Astrocyte (in vitro differentiated cells and primary cell): ENCODE results near the gene CACNA1A.

Experiments used
- EZH2 ChIP-seq: IDR thresholded peaks from 2 replicates; pipeline ENCODE4 v1.6.1; 2012; ENCODE audit warnings: mild to moderate bottlenecking, low read length, inconsistent platforms; ENCODE audit not compliant: insufficient read depth
- TF ChIP-seq, protein P1 (sequence below): IDR thresholded peaks from 2 replicates; pipeline ENCODE4 v1.5.1; 2011; ENCODE audit warnings: low read depth, mild to moderate bottlenecking, inconsistent platforms, low read length, moderate library complexity; ENCODE audit not compliant: insufficient read depth

GRCh38 chr19:13309864-13310263 is 196.4 kb downstream of the CACNA1A start:
- TF ChIP-seq, protein P1, sequence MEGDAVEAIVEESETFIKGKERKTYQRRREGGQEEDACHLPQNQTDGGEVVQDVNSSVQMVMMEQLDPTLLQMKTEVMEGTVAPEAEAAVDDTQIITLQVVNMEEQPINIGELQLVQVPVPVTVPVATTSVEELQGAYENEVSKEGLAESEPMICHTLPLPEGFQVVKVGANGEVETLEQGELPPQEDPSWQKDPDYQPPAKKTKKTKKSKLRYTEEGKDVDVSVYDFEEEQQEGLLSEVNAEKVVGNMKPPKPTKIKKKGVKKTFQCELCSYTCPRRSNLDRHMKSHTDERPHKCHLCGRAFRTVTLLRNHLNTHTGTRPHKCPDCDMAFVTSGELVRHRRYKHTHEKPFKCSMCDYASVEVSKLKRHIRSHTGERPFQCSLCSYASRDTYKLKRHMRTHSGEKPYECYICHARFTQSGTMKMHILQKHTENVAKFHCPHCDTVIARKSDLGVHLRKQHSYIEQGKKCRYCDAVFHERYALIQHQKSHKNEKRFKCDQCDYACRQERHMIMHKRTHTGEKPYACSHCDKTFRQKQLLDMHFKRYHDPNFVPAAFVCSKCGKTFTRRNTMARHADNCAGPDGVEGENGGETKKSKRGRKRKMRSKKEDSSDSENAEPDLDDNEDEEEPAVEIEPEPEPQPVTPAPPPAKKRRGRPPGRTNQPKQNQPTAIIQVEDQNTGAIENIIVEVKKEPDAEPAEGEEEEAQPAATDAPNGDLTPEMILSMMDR = no peak
- TF ChIP-seq EZH2 = no peak
